ENCODE measurements around the gene RSPO3. TPM values are rescaled to one million over a fixed set of nuclear protein-coding genes. Genes with fewer than 3 reads are reported as not detected.

The RSPO3 gene
- total and polyA plus RNA-seq, 9 of the 15 experiments (the other 6 are each of a cell fraction or from before 2014, with no cell fraction given), result not detected

DNA sequence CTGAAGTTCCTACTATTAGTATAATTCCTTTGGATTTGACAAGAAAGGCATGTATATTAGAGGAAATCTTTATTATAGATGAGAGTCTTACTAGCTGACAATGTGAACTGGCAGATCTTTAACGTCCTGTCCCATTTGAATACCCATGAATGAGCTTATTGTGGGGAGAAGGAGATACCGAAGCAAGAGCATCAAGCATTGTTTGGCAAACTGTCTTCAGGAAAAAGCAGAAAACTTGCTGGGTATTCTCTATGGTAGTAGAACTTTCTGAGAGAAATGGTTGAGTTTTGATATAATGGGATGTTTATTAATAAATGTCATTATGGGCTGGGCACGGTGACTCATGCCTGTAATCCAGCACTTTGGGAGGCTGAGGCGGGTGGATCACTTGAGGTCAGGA lies 18.3 kb downstream of the RSPO3 start:
- Histone ChIP-seq H3K9ac (ENCODE audit: insufficient read depth in 1 of 2, low read depth in 2 of 2, low read length in 2 of 2) (no peak overlapping the region), H4K20me1 (replicated peaks; ENCODE audit: control insufficient read depth, insufficient read depth, low read length) (no peaks in the 10 kb centered on the region), H3K36me3 (ENCODE audit: control insufficient read depth, insufficient read depth, low read length) (no peaks in the 10 kb centered on the region), H3K9me1 (ENCODE audit: control insufficient read depth, insufficient read depth, low read length) (no peaks in the 10 kb centered on the region), H3K4me2 (ENCODE audit: insufficient read depth, low read length) (no peak overlapping the region), H3K4me1 (replicated peaks in 1 of 2; ENCODE audit: control insufficient read depth in 2 of 2, insufficient read depth in 2 of 2, low read length in 2 of 2) (no peaks in the 10 kb centered on the region), H3K79me2 (ENCODE audit: control insufficient read depth, insufficient read depth, low read length) (no peaks in the 10 kb centered on the region), H3K9me3 (replicated peaks; ENCODE audit: control insufficient read depth, insufficient read depth, low read depth, low read length) (no peaks in the 10 kb centered on the region), H3K4me3 (no peak overlapping the region), H2AFZ (ENCODE audit: low read depth, low read length) (no peak overlapping the region), H3K27ac (ENCODE audit: extremely low read depth, low read depth, low read length) (no peak overlapping the region), H3K27me3 (ENCODE audit: control insufficient read depth in 2 of 2, insufficient read depth in 2 of 2, low read length in 2 of 2) (no peaks in the 10 kb centered on the region)
- no peak for DNase-seq (ENCODE audit: extremely low read depth in 1 of 4, low spot score in 3 of 4)
- intact Hi-C loops (cut with micrococcal nuclease), result no loop called here
- WGBS (ENCODE audit: insufficient coverage, low coverage, missing lambda C conversion rate), result 0% methylated on average over 4 of the region's 4 CpGs
- no peak for ATAC-seq
- ChIA-PET POLR2A (no interaction called here), CTCF (ENCODE audit: low intra/inter-chr PET ratio) (no interaction called here)
- no TSS peak for BruUV-seq (replicated peaks)
- TF ChIP-seq, protein P1, sequence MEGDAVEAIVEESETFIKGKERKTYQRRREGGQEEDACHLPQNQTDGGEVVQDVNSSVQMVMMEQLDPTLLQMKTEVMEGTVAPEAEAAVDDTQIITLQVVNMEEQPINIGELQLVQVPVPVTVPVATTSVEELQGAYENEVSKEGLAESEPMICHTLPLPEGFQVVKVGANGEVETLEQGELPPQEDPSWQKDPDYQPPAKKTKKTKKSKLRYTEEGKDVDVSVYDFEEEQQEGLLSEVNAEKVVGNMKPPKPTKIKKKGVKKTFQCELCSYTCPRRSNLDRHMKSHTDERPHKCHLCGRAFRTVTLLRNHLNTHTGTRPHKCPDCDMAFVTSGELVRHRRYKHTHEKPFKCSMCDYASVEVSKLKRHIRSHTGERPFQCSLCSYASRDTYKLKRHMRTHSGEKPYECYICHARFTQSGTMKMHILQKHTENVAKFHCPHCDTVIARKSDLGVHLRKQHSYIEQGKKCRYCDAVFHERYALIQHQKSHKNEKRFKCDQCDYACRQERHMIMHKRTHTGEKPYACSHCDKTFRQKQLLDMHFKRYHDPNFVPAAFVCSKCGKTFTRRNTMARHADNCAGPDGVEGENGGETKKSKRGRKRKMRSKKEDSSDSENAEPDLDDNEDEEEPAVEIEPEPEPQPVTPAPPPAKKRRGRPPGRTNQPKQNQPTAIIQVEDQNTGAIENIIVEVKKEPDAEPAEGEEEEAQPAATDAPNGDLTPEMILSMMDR (IDR thresholded peaks at IDR 0.05 in 2 of 3, conservative IDR thresholded peaks at IDR 0.05 in 1 of 3; ENCODE audit: insufficient read depth in 2 of 3, low read depth in 1 of 3, low read length in 3 of 3), result no peak
- no peak for TF ChIP-seq HNRNPK (IDR thresholded peaks at IDR 0.05; ENCODE audit: low read depth, low read length, poor library complexity, severe bottlenecking)
- TF ChIP-seq CEBPG (CRISPR knock-in tag; IDR thresholded peaks at IDR 0.05), result no peak
- TF ChIP-seq CEBPG (tag; conservative IDR thresholded peaks at IDR 0.05 in 1 of 2, IDR thresholded peaks at IDR 0.05 in 1 of 2), result no peak
- TF ChIP-seq BDP1 (IDR thresholded peaks at IDR 0.05; ENCODE audit: insufficient read depth, insufficient read length), result no peak
- TF ChIP-seq KLF6 (CRISPR knock-in tag; IDR thresholded peaks at IDR 0.05; ENCODE audit: borderline replicate concordance), result no peak
- TF ChIP-seq RHOXF2B (CRISPR knock-in tag; conservative IDR thresholded peaks at IDR 0.05), result no peak
- TF ChIP-seq, protein P2, sequence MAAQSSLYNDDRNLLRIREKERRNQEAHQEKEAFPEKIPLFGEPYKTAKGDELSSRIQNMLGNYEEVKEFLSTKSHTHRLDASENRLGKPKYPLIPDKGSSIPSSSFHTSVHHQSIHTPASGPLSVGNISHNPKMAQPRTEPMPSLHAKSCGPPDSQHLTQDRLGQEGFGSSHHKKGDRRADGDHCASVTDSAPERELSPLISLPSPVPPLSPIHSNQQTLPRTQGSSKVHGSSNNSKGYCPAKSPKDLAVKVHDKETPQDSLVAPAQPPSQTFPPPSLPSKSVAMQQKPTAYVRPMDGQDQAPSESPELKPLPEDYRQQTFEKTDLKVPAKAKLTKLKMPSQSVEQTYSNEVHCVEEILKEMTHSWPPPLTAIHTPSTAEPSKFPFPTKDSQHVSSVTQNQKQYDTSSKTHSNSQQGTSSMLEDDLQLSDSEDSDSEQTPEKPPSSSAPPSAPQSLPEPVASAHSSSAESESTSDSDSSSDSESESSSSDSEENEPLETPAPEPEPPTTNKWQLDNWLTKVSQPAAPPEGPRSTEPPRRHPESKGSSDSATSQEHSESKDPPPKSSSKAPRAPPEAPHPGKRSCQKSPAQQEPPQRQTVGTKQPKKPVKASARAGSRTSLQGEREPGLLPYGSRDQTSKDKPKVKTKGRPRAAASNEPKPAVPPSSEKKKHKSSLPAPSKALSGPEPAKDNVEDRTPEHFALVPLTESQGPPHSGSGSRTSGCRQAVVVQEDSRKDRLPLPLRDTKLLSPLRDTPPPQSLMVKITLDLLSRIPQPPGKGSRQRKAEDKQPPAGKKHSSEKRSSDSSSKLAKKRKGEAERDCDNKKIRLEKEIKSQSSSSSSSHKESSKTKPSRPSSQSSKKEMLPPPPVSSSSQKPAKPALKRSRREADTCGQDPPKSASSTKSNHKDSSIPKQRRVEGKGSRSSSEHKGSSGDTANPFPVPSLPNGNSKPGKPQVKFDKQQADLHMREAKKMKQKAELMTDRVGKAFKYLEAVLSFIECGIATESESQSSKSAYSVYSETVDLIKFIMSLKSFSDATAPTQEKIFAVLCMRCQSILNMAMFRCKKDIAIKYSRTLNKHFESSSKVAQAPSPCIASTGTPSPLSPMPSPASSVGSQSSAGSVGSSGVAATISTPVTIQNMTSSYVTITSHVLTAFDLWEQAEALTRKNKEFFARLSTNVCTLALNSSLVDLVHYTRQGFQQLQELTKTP (IDR thresholded peaks at IDR 0.05; ENCODE audit: low read depth in 1 of 2, partially characterized antibody in 2 of 2), result no peak
- TF ChIP-seq BRF1 (IDR thresholded peaks at IDR 0.05; ENCODE audit: borderline replicate concordance, extremely low read depth, insufficient read length), result no peak
- no peak for TF ChIP-seq DDX20 (tag; IDR thresholded peaks at IDR 0.05; ENCODE audit: low read depth)
- no peak for TF ChIP-seq ZNF75A (CRISPR knock-in tag; IDR thresholded peaks at IDR 0.05)
- no peak for TF ChIP-seq ZNF316 (IDR thresholded peaks at IDR 0.05)
- no peak for TF ChIP-seq GABPB1 (CRISPR knock-in tag; IDR thresholded peaks at IDR 0.05)
- no peak for TF ChIP-seq TGIF2 (CRISPR knock-in tag; IDR thresholded peaks at IDR 0.05)
- in situ Hi-C loops (cut with MboI), result no loop called here
- no peak for FAIRE-seq

Measured in K562 (cell line).